HG02623 (cell line): ENCODE measurements around the gene TSPAN10.

ENCODE experiments used
- ATAC-seq: cut with Tn5 transposase; IDR thresholded peaks from one replicate; pipeline ENCODE4 v1.9.1; 2021; ENCODE audit warnings: moderate library complexity; ENCODE audit not compliant: unreplicated experiment

TSPAN10 gene

GRCh38 chr17:81686614-81687013 lies 49.6 kb downstream of the TSPAN10 start:
- ATAC-seq = no peak

GRCh38 chr17:81687770-81688541 lies 51.0 kb downstream of the TSPAN10 start:
- no peak for ATAC-seq

- ATAC-seq = no peak
These were observed 51.6 kb downstream of the TSPAN10 start for GRCh38 chr17:81688616-81689015.

GRCh38 chr17:81690066-81690465 lies 53.1 kb downstream of the TSPAN10 start:
- ATAC-seq = no peak

GRCh38 chr17:81690549-81690948 lies 53.6 kb downstream of the TSPAN10 start:
- ATAC-seq = no peak

- ATAC-seq = no peak
These were observed 54.2 kb downstream of the TSPAN10 start for GRCh38 chr17:81691196-81691595.

- ATAC-seq = no peak
These were observed 54.6 kb downstream of the TSPAN10 start for GRCh38 chr17:81691608-81692007.

- no peak for ATAC-seq
These were observed 56.7 kb downstream of the TSPAN10 start for GRCh38 chr17:81693509-81694210.

- ATAC-seq = no peak
These were observed 57.8 kb downstream of the TSPAN10 start for GRCh38 chr17:81694810-81695209.

- no peak for ATAC-seq
These were observed 58.2 kb downstream of the TSPAN10 start for GRCh38 chr17:81695211-81695610.

- no peak for ATAC-seq
These were observed 58.8 kb downstream of the TSPAN10 start for GRCh38 chr17:81695801-81696200.

GRCh38 chr17:81696218-81696941 lies 59.4 kb downstream of the TSPAN10 start:
- ATAC-seq = no peak

GRCh38 chr17:81697261-81698044 lies 60.5 kb downstream of the TSPAN10 start:
- ATAC-seq = no peak
